Neural progenitor cell (in vitro differentiated cells): ENCODE measurements around the gene TPMT. TPM values are rescaled to one million over a fixed set of nuclear protein-coding genes. Genes with fewer than 3 reads are reported as not detected.

Experiments used
- DNase-seq: peaks from one replicate; pipeline ENCODE4 v3.0.0-alpha.2; 2016; ENCODE audit warnings: low spot score
- H2AFZ ChIP-seq: fragments of 200-600 bp; sonication (generic); replicated peaks from 2 replicates; pipeline ENCODE4 v1.6.1; 2016; ENCODE audit warnings: antibody characterized with exemption
- H3F3A ChIP-seq: fragments of 200-600 bp; sonication (generic); 2 replicates; pipeline ENCODE4 v1.6.1; 2016; ENCODE audit warnings: antibody characterized with exemption, low read depth
- H3K27ac ChIP-seq: fragments of 200-600 bp; sonication (generic); 2 replicates; pipeline ENCODE4 v1.5.1; 2016; ENCODE audit warnings: mild to moderate bottlenecking
- H3K27me3 ChIP-seq: fragments of 200-600 bp; sonication (generic); 2 replicates; pipeline ENCODE4 v1.6.1; 2016; ENCODE audit warnings: mild to moderate bottlenecking, moderate library complexity
- H3K36me3 ChIP-seq: fragments of 200-600 bp; sonication (generic); 2 replicates; pipeline ENCODE4 v1.5.1; 2016
- H3K4me1 ChIP-seq: fragments of 200-600 bp; sonication (generic); 2 replicates; pipeline ENCODE4 v1.6.1; 2016; ENCODE audit warnings: mixed run types
- H3K4me2 ChIP-seq: fragments of 200-600 bp; sonication (generic); 2 replicates; pipeline ENCODE4 v1.6.1; 2016
- H3K4me3 ChIP-seq: fragments of 200-600 bp; sonication (generic); 2 replicates; pipeline ENCODE4 v1.5.1; 2016
- H3K79me2 ChIP-seq: fragments of 200-600 bp; sonication (generic); 2 replicates; pipeline ENCODE4 v1.6.1; 2016; ENCODE audit warnings: low read depth
- H3K9ac ChIP-seq: fragments of 200-600 bp; sonication (generic); 2 replicates; pipeline ENCODE4 v1.6.1; 2016
- H3K9me3 ChIP-seq: fragments of 200-600 bp; sonication (generic); 2 replicates; pipeline ENCODE4 v1.5.1; 2016; ENCODE audit warnings: low read depth
- H4K20me1 ChIP-seq: fragments of 200-600 bp; sonication (generic); 2 replicates; pipeline ENCODE4 v1.6.1; 2016; ENCODE audit warnings: low read depth
- H3K27ac Mint-ChIP-seq: 3 replicates; pipeline ENCODE4 v1.8.0; 2021; ENCODE audit warnings: mixed read lengths
- H3K27me3 Mint-ChIP-seq: 2 replicates; pipeline ENCODE4 v1.8.0; 2022; ENCODE audit warnings: low read depth, mild to moderate bottlenecking, inconsistent platforms, moderate library complexity, mixed read lengths; ENCODE audit not compliant: insufficient read depth
- H3K36me3 Mint-ChIP-seq: 3 replicates; pipeline ENCODE4 v1.8.0; 2021; ENCODE audit warnings: mixed read lengths
- H3K4me1 Mint-ChIP-seq: 3 replicates; pipeline ENCODE4 v1.8.0; 2021; ENCODE audit warnings: mixed read lengths
- H3K4me3 Mint-ChIP-seq: 3 replicates; pipeline ENCODE4 v1.8.0; 2021; ENCODE audit warnings: mild to moderate bottlenecking, moderate library complexity, mixed read lengths
- H3K9me3 Mint-ChIP-seq: 3 replicates; pipeline ENCODE4 v1.8.0; 2020; ENCODE audit warnings: mixed read lengths
- EZH2 ChIP-seq: fragments of 200-600 bp; sonication (generic); IDR thresholded peaks from 2 replicates; pipeline ENCODE4 v1.6.1; 2017; ENCODE audit warnings: antibody characterized with exemption, mild to moderate bottlenecking, moderate library complexity
- EZH2phosphoT487 ChIP-seq: fragments of 200-600 bp; sonication (generic); IDR thresholded peaks from 2 replicates; pipeline ENCODE4 v1.6.1; 2017; ENCODE audit warnings: antibody characterized with exemption
- total RNA-seq: library from RNA; depleted of rRNA; stranded (reverse); fragments of >200 nt; gene quantifications from 2 replicates; pipeline ENCODE4 v1.2.3, GENCODE V29; 2015; ENCODE audit warnings: low replicate concordance
- TF ChIP-seq, protein P1 (sequence below): fragments of 200-600 bp; sonication (generic); IDR thresholded peaks from 2 replicates; pipeline ENCODE4 v1.5.1; 2017; ENCODE audit warnings: antibody characterized with exemption, mild to moderate bottlenecking

The TPMT gene
- total RNA-seq, 1 donor from 2014 or later, result 22.1 TPM

- Mint-ChIP-seq H3K27ac (no peak overlapping the region), H3K36me3 (peaks cover 4% of the 10 kb centered on the region), H3K4me1 (peaks cover 31% of the 10 kb centered on the region), H3K9me3 (no peaks in the 10 kb centered on the region), H3K27me3 (no peaks in the 10 kb centered on the region), H3K4me3 (no peak overlapping the region)
- Histone ChIP-seq H4K20me1 (no peaks in the 10 kb centered on the region), H3K79me2 (no peaks in the 10 kb centered on the region), H3K9ac (no peak overlapping the region), H3F3A (peaks cover 18% of the 10 kb centered on the region), H3K9me3 (no peaks in the 10 kb centered on the region), H2AFZ (no peak overlapping the region), H3K27me3 (no peaks in the 10 kb centered on the region), H3K27ac (no peak overlapping the region), H3K36me3 (no peaks in the 10 kb centered on the region), H3K4me2 (no peak overlapping the region), H3K4me3 (no peak overlapping the region), H3K4me1 (peaks cover 19% of the 10 kb centered on the region)
- TF ChIP-seq EZH2, result no peak
- TF ChIP-seq, protein P1, sequence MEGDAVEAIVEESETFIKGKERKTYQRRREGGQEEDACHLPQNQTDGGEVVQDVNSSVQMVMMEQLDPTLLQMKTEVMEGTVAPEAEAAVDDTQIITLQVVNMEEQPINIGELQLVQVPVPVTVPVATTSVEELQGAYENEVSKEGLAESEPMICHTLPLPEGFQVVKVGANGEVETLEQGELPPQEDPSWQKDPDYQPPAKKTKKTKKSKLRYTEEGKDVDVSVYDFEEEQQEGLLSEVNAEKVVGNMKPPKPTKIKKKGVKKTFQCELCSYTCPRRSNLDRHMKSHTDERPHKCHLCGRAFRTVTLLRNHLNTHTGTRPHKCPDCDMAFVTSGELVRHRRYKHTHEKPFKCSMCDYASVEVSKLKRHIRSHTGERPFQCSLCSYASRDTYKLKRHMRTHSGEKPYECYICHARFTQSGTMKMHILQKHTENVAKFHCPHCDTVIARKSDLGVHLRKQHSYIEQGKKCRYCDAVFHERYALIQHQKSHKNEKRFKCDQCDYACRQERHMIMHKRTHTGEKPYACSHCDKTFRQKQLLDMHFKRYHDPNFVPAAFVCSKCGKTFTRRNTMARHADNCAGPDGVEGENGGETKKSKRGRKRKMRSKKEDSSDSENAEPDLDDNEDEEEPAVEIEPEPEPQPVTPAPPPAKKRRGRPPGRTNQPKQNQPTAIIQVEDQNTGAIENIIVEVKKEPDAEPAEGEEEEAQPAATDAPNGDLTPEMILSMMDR, result no peak
- DNase-seq, result no peak
Measured at GRCh38 chr6:18187701-18188100, 32.8 kb upstream of the TPMT start.

DNA sequence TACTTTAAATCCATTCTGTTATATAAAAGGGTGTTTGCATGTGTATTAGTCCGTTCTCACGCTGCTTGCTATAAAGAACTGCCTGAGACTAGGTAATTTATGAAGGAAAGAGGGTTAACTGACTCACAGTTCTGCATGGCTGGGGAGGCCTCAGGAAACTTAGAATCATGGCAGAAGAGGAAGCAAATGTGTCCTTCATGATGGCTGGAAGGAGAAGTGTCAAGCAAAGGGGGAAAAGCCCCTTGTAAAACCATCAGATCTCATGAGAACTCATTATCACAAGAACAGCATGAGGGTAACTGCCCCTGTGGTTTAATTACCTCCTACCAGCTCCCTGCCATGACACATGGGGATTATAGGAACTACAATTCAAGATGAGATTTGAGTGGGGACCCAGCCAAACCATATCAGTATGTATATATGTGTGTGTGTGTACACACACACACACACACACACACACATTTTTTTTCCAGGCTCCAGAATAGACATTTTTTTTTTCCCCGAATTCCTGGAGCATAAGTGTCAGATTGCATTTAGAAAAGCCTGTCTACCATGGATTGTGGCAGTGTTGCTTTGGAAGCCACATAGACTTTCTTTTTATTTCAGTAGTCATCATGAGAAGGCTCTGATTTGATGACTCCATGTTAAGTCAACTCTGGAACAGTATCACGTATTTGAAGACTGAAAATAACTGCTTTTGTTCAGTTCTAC is 31.8 kb upstream of the TPMT start:
- H2AFZ ChIP-seq, result no peak overlapping the region
- peaks cover 18% of the 10 kb centered on the region for H3F3A ChIP-seq
- peak overlapping the region; percentile 0 for H3K27ac ChIP-seq
- H3K9ac ChIP-seq, result no peak overlapping the region
- Mint-ChIP-seq H3K4me3 (no peak overlapping the region), H3K4me1 (peaks cover 31% of the 10 kb centered on the region), H3K9me3 (no peaks in the 10 kb centered on the region), H3K36me3 (peaks cover 4% of the 10 kb centered on the region), H3K27me3 (no peaks in the 10 kb centered on the region), H3K27ac (peak overlapping the region; percentile 88)
- H3K9me3 ChIP-seq, result no peaks in the 10 kb centered on the region
- no peaks in the 10 kb centered on the region for H3K36me3 ChIP-seq
- H4K20me1 ChIP-seq, result no peaks in the 10 kb centered on the region
- TF ChIP-seq, protein P1, result no peak
- TF ChIP-seq EZH2phosphoT487, result no peak
- TF ChIP-seq EZH2, result no peak
- H3K4me2 ChIP-seq, result no peak overlapping the region
- peaks cover 19% of the 10 kb centered on the region for H3K4me1 ChIP-seq
- peak; percentile 5 for DNase-seq
- no peak overlapping the region for H3K4me3 ChIP-seq
- H3K27me3 ChIP-seq, result no peaks in the 10 kb centered on the region
- H3K79me2 ChIP-seq, result no peaks in the 10 kb centered on the region

DNA sequence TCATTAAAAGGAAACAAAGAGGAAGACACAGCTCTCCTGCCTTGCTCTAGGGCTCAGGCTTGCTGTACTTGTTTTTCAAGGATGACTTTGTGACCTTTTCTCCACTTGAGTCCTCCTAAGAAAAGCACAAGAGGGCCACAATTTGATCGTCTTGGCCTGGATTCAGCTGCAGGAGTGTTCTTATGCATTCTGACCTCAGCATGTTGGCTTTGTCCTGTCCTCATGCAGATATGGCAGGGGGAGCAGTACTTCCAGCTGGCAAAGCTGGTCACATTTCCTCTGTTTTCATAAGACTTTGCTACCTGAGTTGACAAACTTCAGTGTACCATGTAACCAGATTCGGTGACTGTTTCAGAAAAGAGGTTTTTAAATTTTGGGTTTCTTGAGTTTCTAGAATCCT is 31.2 kb upstream of the TPMT start:
- no peaks in the 10 kb centered on the region for H3K79me2 ChIP-seq
- no peaks in the 10 kb centered on the region for H3K9me3 ChIP-seq
- no peaks in the 10 kb centered on the region for H3K36me3 ChIP-seq
- peak overlapping the region; percentile 43 for H3K27ac ChIP-seq
- no peaks in the 10 kb centered on the region for H3K9me3 Mint-ChIP-seq
- no peak overlapping the region for H3K4me3 ChIP-seq
- peaks cover 31% of the 10 kb centered on the region for H3K4me1 Mint-ChIP-seq
- H3K4me1 ChIP-seq, result peaks cover 19% of the 10 kb centered on the region
- TF ChIP-seq, protein P1, result no peak
- no peak overlapping the region for H3K4me3 Mint-ChIP-seq
- H3K27me3 ChIP-seq, result no peaks in the 10 kb centered on the region
- no peak overlapping the region for H2AFZ ChIP-seq
- H3K27ac Mint-ChIP-seq, result peak overlapping the region; percentile 88
- peaks cover 4% of the 10 kb centered on the region for H3K36me3 Mint-ChIP-seq
- no peaks in the 10 kb centered on the region for H3K27me3 Mint-ChIP-seq
- H3K9ac ChIP-seq, result no peak overlapping the region
- DNase-seq, result peak; percentile 28
- H3K4me2 ChIP-seq, result peak overlapping the region; percentile 38
- H3F3A ChIP-seq, result peaks cover 18% of the 10 kb centered on the region
- H4K20me1 ChIP-seq, result no peaks in the 10 kb centered on the region
